ENCODE results near the gene GADD45A. TPM values are rescaled to one million over a fixed set of nuclear protein-coding genes. Genes with fewer than 3 reads are reported as not detected.

Gene GADD45A
- total and polyA plus RNA-seq, 2 experiments from 2014 or later = 93.1 to 175 TPM

- H3K9me3 ChIP-seq (ENCODE audit: low read depth) = no peaks in the 10 kb centered on the region
- H3K27me3 ChIP-seq = no peaks in the 10 kb centered on the region
- WGBS (ENCODE audit: low lambda C conversion rate, missing lambda C conversion rate) = 54% methylated on average over 2 of the region's 2 CpGs
- no peak overlapping the region for H3K4me3 ChIP-seq
- H3K36me3 ChIP-seq (replicated peaks; ENCODE audit: insufficient read depth, low read depth) = no peaks in the 10 kb centered on the region
- no peaks in the 10 kb centered on the region for H3K9me2 ChIP-seq (replicated peaks; ENCODE audit: insufficient read depth)
- no peak overlapping the region for H2AFZ ChIP-seq
- no peaks in the 10 kb centered on the region for H3K79me2 ChIP-seq
- H4K20me1 ChIP-seq (ENCODE audit: insufficient read depth, poor library complexity, severe bottlenecking) = no peaks in the 10 kb centered on the region
- peaks cover 12% of the 10 kb centered on the region for H3K4me1 ChIP-seq (ENCODE audit: insufficient read depth)
- no peak overlapping the region for H3K4me2 ChIP-seq
- TF ChIP-seq CTCF (IDR thresholded peaks at IDR 0.05; ENCODE audit: poor library complexity) (no peak), EZH2phosphoT487 (IDR thresholded peaks at IDR 0.05; ENCODE audit: low read depth, severe bottlenecking, unreplicated experiment) (no peak), EZH2 (IDR thresholded peaks at IDR 0.05; ENCODE audit: borderline replicate concordance) (no peak)
- DNase-seq (ENCODE audit: low spot score) = no peak
- H3K27ac ChIP-seq = no peak overlapping the region
These were observed 9.2 kb upstream of the GADD45A start for GRCh38 chr1:67675800-67676199.

GRCh38 chr1:67676287-67676686, 8.7 kb upstream of the GADD45A start:
- no peak for TF ChIP-seq EZH2phosphoT487 (IDR thresholded peaks at IDR 0.05; ENCODE audit: low read depth, severe bottlenecking, unreplicated experiment)
- TF ChIP-seq CTCF (IDR thresholded peaks at IDR 0.05; ENCODE audit: poor library complexity) = no peak
- TF ChIP-seq EZH2 (IDR thresholded peaks at IDR 0.05; ENCODE audit: borderline replicate concordance) = no peak
- H3K4me1 ChIP-seq (ENCODE audit: insufficient read depth) = peaks cover 12% of the 10 kb centered on the region
- no peak for DNase-seq (ENCODE audit: low spot score)
- H3K27ac ChIP-seq = no peak overlapping the region
- H3K9me2 ChIP-seq (replicated peaks; ENCODE audit: insufficient read depth) = no peaks in the 10 kb centered on the region
- no peaks in the 10 kb centered on the region for H4K20me1 ChIP-seq (ENCODE audit: insufficient read depth, poor library complexity, severe bottlenecking)
- no peaks in the 10 kb centered on the region for H3K36me3 ChIP-seq (replicated peaks; ENCODE audit: insufficient read depth, low read depth)
- H2AFZ ChIP-seq = no peak overlapping the region
- H3K9me3 ChIP-seq (ENCODE audit: low read depth) = no peaks in the 10 kb centered on the region
- no peaks in the 10 kb centered on the region for H3K27me3 ChIP-seq
- no peak overlapping the region for H3K4me3 ChIP-seq
- H3K4me2 ChIP-seq = no peak overlapping the region
- no peaks in the 10 kb centered on the region for H3K79me2 ChIP-seq
- 82% methylated on average over 2 of the region's 2 CpGs for WGBS (ENCODE audit: low lambda C conversion rate, missing lambda C conversion rate)

- WGBS (ENCODE audit: low lambda C conversion rate, missing lambda C conversion rate) = 50% methylated on average over 2 of the region's 2 CpGs
- no peak overlapping the region for H3K27ac ChIP-seq
- TF ChIP-seq EZH2 (IDR thresholded peaks at IDR 0.05; ENCODE audit: borderline replicate concordance) (no peak), CTCF (IDR thresholded peaks at IDR 0.05; ENCODE audit: poor library complexity) (no peak)
- H3K36me3 ChIP-seq (replicated peaks; ENCODE audit: insufficient read depth, low read depth) = no peaks in the 10 kb centered on the region
- no peaks in the 10 kb centered on the region for H3K9me3 ChIP-seq (ENCODE audit: low read depth)
- H3K9me2 ChIP-seq (replicated peaks; ENCODE audit: insufficient read depth) = no peaks in the 10 kb centered on the region
- DNase-seq (ENCODE audit: low spot score) = no peak
- peaks cover 12% of the 10 kb centered on the region for H3K4me1 ChIP-seq (ENCODE audit: insufficient read depth)
- no peaks in the 10 kb centered on the region for H4K20me1 ChIP-seq (ENCODE audit: insufficient read depth, poor library complexity, severe bottlenecking)
- H3K27me3 ChIP-seq = no peaks in the 10 kb centered on the region
- no peak overlapping the region for H3K4me2 ChIP-seq
- no peaks in the 10 kb centered on the region for H3K79me2 ChIP-seq
- H3K4me3 ChIP-seq = no peak overlapping the region
- H2AFZ ChIP-seq = no peak overlapping the region
These were observed 8.1 kb upstream of the GADD45A start for GRCh38 chr1:67676946-67677345.

- Histone ChIP-seq H4K20me1 (ENCODE audit: insufficient read depth, poor library complexity, severe bottlenecking) (no peaks in the 10 kb centered on the region), H3K4me2 (no peak overlapping the region), H3K4me1 (ENCODE audit: insufficient read depth) (peaks cover 12% of the 10 kb centered on the region), H3K9me3 (ENCODE audit: low read depth) (no peaks in the 10 kb centered on the region), H3K36me3 (replicated peaks; ENCODE audit: insufficient read depth, low read depth) (no peaks in the 10 kb centered on the region), H3K4me3 (no peak overlapping the region), H3K27me3 (no peaks in the 10 kb centered on the region), H2AFZ (no peak overlapping the region), H3K9me2 (replicated peaks; ENCODE audit: insufficient read depth) (no peaks in the 10 kb centered on the region), H3K27ac (no peak overlapping the region), H3K79me2 (no peaks in the 10 kb centered on the region)
- no peak for DNase-seq (ENCODE audit: low spot score)
- 98% methylated on average over 2 of the region's 2 CpGs for WGBS (ENCODE audit: low lambda C conversion rate, missing lambda C conversion rate)
- no peak for TF ChIP-seq CTCF (IDR thresholded peaks at IDR 0.05; ENCODE audit: poor library complexity)
- TF ChIP-seq EZH2phosphoT487 (IDR thresholded peaks at IDR 0.05; ENCODE audit: low read depth, severe bottlenecking, unreplicated experiment) = no peak
- TF ChIP-seq EZH2 (IDR thresholded peaks at IDR 0.05; ENCODE audit: borderline replicate concordance) = no peak
These were observed 7.6 kb upstream of the GADD45A start for GRCh38 chr1:67677408-67677807.
